Right kidney (tissue), 1 donor: Measurements from ENCODE around the gene DNAJC1.
"Not testable (repeated sequence)": the region's sequence is repeated elsewhere in the genome, so short reads cannot be mapped to it uniquely, and the experiment has no call there.

ENCODE experiments used
- DNase-seq: peaks from one replicate; pipeline ENCODE4 v3.0.0-alpha.2; 2016

Gene DNAJC1

GRCh38 chr10:21907436-21907835 lies 96.1 kb downstream of the DNAJC1 start:
- no peak for DNase-seq

- DNase-seq, result no peak
These were observed 98.6 kb downstream of the DNAJC1 start for GRCh38 chr10:21904930-21905329.

- no peak for DNase-seq
These were observed 103.8 kb downstream of the DNAJC1 start for GRCh38 chr10:21899736-21900135.

- DNase-seq, result no peak
These were observed 107.6 kb downstream of the DNAJC1 start for GRCh38 chr10:21895932-21896331.

DNA sequence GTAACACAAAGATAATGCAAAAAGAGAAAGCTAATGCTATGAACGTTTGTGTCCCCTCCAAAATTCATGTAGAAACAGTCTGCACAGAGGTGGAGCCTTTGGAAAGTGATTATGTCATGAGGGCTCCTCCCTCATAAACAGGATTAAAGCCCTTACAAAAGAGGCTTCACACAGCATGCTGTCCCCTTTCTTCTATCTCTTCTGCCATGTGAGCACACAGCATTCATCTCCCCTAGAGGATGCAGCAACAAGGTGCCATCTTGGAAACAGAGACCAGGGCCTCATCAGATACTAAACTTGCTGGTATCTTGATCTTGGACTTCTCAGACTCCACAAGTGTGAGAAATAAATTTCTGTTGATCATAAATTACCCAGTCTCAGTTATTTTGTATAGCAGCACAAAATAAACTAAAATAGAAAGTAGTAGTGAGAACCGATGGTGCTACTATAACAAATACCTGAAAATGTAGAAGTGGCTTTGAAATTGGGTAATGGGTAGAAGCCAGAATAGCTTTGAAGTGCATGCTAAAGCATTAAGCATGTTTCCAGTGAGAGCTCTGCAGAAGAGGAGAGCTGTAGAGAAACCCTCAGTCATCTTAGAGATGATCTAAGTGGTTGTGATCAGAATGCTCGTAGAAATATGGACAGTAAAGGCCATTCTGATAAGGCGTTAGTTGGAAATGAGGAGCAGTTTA lies 108.7 kb downstream of the DNAJC1 start:
- DNase-seq, result no peak

DNA sequence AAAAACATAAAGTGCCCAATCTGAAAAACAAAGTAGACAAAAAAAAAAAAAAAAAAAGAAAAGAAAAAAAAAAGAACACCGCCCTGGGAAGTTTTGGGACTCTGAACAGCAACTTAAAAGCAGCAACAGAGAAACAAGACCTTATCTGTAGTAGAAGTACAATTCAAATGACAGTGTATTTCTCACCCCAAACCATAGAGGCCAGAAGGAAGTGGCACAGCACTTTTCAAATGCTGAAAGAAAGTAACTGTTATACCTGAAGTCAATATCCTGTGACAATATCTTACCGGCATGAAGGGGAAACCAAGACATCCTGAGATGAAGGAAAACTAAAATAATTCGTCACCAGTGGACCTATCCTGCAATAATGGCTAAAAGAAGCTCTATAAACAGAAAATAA lies 112.1 kb downstream of the DNAJC1 start:
- no peak for DNase-seq

DNA sequence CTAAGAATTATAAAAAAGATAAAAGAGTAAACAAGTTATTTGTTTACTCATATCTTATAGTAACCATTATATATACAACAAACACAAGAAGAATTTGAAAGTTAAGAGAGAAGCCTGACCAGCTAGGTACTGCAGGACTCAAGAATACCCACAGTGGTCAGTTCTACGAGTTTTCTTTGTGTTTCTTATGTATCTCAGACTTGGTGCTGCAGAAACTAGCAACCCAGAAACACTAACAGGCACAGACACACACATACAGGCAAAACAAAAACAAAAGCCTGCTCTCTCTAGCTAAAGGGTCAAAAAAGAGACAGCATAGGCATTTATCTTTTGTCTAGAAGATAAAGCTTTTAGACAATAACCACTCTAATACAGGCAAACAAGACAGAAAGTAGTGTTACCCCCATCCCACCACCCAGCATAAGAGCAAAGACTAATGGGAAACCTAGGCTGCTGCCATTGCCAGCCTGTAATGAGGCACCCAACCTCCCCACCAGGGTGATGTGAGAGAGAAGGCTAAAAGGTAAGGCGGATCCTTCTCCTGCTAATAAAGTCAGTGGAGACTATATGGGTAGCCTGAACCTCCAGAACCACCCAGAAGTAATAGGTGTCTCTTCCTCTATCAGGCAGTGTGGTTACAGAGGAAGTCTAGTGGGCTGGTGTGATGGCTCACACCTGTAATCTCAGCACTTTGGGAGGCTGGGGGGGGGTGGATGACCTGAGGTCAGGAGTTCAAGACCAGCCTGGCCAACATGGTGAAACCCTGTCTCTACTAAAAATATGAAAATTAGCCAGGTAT lies 113.9 kb downstream of the DNAJC1 start:
- no peak for DNase-seq

GRCh38 chr10:21888959-21889358 lies 114.6 kb downstream of the DNAJC1 start:
- DNase-seq, result no peak

GRCh38 chr10:21885940-21886339 lies 117.6 kb downstream of the DNAJC1 start:
- DNase-seq, result no peak

DNA sequence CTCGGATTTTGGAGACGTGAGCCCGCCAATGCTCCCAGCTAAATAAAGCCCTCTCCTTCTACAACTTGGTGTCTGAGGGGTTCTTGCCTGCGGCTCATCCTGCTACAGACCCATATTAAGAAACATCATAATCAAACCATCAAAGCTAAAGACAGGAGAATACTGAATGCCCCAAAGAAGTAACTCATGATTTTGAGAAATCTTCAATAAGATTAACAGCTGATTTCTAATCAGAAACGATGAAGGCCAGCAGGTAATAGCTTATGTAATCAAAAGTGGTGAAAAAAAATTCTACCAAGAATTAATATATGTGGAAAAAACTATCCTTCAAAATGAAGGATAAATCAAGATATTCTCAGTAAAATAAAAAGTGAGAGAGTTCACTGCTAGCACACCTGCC lies 130.3 kb downstream of the DNAJC1 start:
- no peak for DNase-seq

- not testable (repeated sequence) for DNase-seq
These were observed 130.8 kb downstream of the DNAJC1 start for GRCh38 chr10:21872771-21873170.

- DNase-seq, result no peak
These were observed 132.7 kb downstream of the DNAJC1 start for GRCh38 chr10:21870849-21871248.

DNA sequence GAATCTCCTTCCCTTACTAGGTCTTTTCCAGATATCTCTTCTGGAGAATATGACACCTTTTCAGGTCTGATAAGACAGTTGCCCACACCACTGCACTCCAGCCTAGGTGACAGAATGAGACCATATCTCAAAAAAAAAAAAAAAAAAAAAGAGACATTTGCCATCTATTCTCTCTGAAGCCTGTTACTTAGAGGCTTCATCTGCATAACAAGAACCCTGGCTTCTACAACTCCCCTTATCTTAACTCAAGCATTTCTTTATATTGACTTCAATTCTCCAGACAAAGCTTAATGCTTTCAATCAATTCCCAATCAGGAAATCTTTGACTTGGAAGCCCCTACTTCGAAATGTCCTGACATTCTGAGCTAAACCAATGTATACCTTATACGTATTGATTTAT lies 134.4 kb downstream of the DNAJC1 start:
- DNase-seq, result not testable (repeated sequence)

DNA sequence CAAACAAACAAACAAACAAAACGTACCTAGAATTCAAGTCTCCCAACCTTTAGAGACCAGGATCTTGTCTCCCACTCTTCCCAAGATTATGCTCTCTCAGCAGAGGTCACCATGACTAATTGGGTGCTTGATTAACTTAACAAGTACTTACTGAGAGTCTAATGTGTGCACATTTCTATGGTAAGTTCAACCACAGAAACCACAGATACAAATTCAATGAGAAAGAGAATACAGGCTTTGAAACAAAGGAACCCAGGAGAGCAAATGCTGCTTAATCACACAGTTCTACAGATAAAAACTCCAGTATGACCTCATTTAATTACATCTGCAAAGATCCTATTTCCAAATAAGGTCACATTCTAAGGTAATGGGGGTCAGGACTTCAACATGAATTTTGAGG lies 142.8 kb downstream of the DNAJC1 start:
- no peak for DNase-seq

- DNase-seq, result no peak
These were observed 145.1 kb downstream of the DNAJC1 start for GRCh38 chr10:21858455-21858854.

- no peak for DNase-seq
These were observed 153.9 kb downstream of the DNAJC1 start for GRCh38 chr10:21849607-21850006.

GRCh38 chr10:21843645-21844044 lies 159.9 kb downstream of the DNAJC1 start:
- no peak for DNase-seq

- not testable (repeated sequence) for DNase-seq
These were observed 162.3 kb downstream of the DNAJC1 start for GRCh38 chr10:21841273-21841672.

- not testable (repeated sequence) for DNase-seq
These were observed 166.0 kb downstream of the DNAJC1 start for GRCh38 chr10:21837487-21837886.

DNA sequence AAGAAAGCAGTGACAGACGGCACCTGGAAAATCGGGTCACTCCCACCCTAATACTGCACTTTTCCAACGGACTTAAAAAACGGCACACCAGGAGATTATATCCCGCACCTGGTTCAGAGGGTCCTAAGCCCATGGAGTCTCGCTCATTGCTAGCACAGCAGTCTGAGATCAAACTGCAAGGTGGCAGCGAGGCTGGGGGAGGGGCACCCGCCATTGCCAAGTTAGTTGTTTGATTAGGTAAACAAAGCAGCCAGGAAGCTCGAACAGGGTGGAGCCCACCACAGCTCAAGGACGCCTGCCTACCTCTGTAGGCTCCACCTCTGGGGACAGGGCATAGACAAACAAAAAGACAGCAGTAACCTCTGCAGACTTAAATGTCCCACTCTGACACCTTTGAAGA lies 169.0 kb downstream of the DNAJC1 start:
- not testable (repeated sequence) for DNase-seq

GRCh38 chr10:21832821-21833130 lies 170.8 kb downstream of the DNAJC1 start:
- DNase-seq, result no peak

DNA sequence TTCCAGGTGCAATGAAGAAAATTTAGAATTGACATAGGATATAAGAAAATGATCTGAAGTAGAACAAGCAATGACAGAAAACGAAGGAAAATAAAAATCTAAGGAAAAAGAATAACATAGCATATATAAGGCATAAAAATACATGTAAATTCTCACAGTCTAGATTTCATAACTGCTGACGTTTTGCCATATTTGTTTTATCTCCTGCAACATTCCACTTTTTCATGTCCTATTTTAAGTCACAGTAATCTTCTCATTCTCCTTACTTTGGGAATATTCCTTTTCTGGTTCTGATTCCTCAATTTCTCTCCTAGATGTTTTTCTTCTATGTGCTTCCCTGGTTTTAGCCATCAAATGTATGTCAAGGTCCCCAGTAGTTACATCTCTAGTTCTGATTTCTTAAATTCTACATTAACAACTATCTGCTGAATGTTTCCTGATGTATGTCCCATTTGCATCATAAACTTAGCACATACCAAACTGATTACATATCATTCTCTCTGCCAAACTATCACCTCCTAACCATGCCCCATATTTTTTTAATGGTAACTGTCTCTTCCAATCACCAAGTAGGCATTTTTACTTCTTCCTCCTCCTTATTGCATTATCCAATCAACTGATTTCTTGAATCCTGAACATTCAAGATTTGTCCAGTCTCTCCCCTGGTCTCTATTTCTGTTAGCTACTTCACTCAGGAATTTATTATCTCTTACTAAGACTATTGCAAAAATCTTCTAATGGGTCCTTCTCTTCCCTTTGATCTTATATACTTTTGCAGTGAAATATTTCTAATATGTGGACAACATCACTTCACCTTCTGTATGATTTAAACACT lies 171.3 kb downstream of the DNAJC1 start:
- DNase-seq, result no peak

DNA sequence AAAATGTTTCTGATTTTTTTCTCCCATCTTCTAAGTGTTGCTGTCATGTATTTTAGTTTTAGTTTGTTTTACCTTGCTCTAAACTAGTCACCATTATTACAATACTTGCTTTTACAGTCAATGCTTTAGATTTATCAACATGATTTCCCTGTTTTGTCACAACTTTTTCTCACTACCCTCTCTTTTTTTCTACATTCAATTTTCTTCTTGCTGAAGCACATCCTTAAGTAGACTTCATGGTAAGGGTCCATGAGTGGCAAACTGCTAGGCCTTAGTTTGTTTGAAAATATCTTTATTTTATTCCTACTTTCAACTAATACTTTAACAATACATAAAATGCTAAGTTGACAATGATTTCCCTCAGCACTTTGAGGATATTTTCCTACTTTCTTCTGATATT lies 173.5 kb downstream of the DNAJC1 start:
- no peak for DNase-seq
